ENCODE results near the gene TBCE.

Gene TBCE

GRCh38 chr1:235411489-235412486 is 44.6 kb downstream of the TBCE start:
- DNase-seq, result no peak

- peak; percentile 65 for DNase-seq
Measured at GRCh38 chr1:235415008-235415904, 48.0 kb downstream of the TBCE start.

DNA sequence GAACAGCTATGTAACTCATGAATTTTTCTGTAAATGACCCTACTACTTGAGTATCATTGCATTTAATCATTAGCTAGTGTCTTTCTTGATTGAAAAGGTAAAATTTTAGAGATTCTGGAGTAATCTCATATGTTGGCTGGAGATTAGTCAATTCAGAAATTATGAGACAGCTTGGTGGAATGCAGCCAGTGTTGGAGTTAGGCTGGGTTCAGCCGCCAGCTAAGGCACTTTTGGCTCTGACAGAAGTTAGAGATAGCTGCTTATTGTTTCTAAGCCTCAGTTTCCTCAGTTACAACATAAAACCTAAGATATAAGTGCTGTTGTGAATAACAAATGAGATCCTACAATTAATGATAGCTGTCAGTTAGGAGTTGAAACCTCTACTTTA is 49.4 kb downstream of the TBCE start:
- DNase-seq, result no peak

DNA sequence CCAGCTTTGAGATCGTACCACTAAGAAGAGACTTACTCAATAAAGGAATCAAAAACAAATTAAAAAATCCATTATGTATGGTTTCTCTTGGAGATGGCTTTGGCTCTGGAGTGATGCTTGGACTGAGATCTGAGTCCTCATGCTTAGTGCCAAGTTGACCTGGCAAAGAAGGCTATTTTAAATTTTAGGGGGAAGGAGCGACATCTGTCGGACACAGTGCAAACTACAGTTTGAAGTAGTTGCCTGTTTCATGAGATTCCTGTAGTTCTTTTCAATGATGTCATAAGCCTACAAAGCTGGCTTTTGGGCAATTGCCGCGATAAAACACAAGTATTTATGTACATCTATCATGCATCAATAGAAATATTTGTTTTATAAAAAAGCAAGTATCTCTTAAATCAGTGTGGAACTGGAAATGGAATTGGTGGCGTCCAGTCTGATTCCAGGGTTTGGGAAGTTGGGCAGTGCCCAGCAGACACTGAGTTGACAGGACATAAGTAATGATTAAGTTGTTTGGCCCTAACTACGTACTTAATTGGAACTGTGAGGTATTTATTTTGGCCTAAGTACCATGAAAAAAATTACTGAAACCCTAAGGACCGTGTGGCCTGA is 50.0 kb downstream of the TBCE start:
- peak; percentile 59 for DNase-seq

DNA sequence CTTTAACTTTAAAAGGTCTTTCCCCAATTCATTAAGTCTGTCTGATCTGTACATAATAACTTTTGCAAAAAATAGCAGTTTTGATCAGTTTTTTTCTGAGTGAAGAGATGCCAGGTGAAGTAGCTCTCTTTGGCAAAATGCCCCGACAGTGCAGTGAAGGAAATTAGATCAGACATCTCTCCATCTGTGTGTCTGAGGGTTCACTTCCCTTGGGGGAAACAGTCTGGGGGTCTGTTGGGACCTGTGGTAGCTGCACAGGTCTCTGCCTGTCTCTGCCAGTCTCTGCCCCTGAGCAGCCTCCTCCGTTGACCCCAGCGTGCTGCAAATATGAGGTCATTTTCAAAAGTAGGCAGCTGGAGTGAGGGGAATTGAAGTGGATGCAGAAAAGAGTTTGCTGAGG is 54.5 kb downstream of the TBCE start:
- DNase-seq, result no peak

GRCh38 chr1:235423214-235423652 is 56.0 kb downstream of the TBCE start:
- DNase-seq, result no peak

DNA sequence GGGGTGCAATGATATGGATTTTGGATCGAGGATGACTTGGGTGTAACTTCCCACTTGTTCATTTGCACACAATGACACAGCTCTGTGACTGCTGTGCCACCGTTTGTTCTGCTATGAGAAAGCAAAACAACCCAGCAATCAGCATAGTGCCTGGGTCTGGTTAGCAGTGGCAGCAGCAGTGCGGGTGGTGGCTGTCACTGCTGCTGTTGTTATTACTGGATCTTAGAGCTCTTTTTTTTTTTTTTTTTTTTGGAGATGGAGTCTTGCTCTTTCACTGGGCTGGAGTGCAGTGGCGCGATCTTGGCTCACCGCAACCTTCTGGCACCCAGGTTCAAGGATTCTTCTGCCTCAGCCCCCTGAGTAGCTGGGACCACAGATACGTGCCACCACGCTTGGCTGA is 56.9 kb downstream of the TBCE start:
- no peak for DNase-seq

- no peak for DNase-seq
Measured at GRCh38 chr1:235425357-235425756, 58.1 kb downstream of the TBCE start.

GRCh38 chr1:235426143-235426542 is 58.9 kb downstream of the TBCE start:
- no peak for DNase-seq

GRCh38 chr1:235426680-235427079 is 59.5 kb downstream of the TBCE start:
- DNase-seq, result no peak

- DNase-seq, result no peak
Measured at GRCh38 chr1:235427447-235427846, 60.2 kb downstream of the TBCE start.

- no peak for DNase-seq
Measured at GRCh38 chr1:235429143-235429542, 61.9 kb downstream of the TBCE start.

DNA sequence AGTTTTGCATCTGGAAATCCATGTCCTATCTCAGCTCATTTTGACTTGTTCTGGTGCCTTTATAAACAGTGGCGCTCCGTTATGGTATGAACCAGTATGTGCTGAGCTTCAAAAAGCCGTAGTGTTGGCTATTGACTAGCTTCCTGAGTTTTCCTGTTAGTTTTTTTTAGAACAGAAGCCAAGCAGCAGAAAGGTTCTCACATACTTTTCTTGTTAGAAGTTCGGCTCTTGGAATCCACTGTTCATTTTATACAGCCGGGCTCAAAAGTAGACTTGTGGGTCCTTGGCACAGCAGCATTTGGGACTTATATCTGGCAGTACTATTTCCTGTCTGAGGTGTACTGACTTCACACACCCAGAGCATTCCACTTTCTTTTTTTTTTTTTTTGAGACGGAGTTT is 63.8 kb downstream of the TBCE start:
- no peak for DNase-seq

- DNase-seq, result no peak
Measured at GRCh38 chr1:235434001-235434400, 66.8 kb downstream of the TBCE start.

DNA sequence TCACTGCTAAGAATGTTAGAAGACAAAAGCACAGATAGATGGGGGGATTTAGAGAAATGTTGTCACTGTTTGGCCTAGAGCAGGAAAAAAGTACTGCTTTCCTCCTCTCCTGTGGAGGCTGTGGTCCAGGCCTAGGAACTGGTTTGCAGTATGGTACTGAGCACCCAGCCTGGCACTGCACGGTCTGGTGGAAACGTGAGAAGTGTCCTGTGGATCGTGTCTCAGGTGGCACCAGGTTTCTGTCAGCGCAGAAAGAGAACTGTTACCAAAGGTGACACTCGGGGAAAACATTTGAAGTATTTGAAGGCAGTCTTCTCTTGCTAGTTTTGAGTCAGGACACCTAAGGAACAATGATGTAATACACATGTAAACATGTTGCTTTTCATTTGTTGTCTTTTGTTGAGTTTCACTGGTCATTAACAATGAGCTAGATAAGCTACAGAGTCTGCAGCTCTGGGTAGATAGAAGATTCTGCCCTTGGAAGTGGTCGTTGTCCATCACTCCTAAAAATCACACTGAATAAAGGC is 74.0 kb downstream of the TBCE start:
- DNase-seq, result no peak

GRCh38 chr1:235442788-235443429 is 75.7 kb downstream of the TBCE start:
- DNase-seq, result peak; percentile 4

GRCh38 chr1:235448616-235449015 is 81.4 kb downstream of the TBCE start:
- DNase-seq, result no peak

DNA sequence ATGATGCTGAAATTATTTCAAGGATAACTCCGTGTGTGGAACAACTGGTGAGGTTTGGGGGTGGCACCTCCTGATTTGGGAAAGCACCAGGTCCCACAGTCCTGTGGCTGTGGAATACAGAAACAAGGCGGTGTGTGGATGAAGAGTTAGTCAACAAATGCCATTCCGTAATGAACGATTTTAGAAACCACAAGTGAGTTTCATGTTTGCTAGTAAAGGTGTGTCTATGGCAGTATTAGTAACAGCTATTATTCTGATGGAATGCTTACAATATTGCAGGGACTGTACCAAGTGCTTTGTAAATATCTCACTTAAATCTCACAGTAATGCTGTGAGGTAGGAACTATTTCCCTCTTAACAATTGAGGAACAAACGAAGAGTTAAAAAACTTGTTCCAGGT is 83.2 kb downstream of the TBCE start:
- no peak for DNase-seq

- DNase-seq, result no peak
Measured at GRCh38 chr1:235450886-235451483, 83.8 kb downstream of the TBCE start.

DNA sequence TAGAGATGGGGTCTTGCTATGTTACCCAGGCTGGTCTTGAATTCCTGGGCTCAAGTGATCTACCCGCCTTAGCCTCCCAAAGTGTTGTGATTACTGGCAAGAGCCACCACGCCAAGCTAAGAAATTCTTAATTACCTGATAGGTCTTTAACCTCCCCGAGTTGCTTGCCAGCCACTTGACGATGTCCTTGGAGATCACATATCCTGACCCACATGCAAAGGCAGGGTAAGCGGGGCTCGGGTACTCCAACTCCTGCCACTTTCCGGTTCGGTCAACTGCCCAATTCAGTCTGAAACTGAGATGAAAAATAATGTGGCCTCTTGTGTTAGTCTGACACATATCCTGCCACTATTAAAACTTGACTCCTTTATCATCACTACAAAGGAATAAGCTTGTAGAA is 86.8 kb downstream of the TBCE start:
- DNase-seq, result no peak

GRCh38 chr1:235455097-235455496 is 87.9 kb downstream of the TBCE start:
- no peak for DNase-seq

DNA sequence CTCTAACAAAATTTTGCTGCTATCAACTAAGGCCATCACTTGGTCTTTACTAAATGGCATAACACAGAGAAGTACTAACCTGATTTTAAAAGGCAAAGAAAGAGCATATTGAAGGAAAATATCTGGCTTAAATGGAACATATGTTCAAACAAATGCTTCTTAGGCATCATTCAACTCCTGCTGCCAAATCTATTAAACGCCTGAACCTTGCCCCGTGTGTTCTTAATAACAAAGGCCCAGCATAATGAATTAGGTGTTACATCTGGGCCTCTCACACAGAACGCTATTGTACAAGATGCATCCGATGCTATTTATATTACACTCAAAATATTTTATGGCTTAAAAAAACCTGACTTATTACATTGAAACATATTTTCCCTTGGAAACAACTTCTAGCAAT is 88.6 kb downstream of the TBCE start:
- DNase-seq, result no peak
